ENCODE results near the gene USP43.
"Not testable (repeated sequence)": the region's sequence is repeated elsewhere in the genome, so short reads cannot be mapped to it uniquely, and the experiment has no call there.

The USP43 gene

DNA sequence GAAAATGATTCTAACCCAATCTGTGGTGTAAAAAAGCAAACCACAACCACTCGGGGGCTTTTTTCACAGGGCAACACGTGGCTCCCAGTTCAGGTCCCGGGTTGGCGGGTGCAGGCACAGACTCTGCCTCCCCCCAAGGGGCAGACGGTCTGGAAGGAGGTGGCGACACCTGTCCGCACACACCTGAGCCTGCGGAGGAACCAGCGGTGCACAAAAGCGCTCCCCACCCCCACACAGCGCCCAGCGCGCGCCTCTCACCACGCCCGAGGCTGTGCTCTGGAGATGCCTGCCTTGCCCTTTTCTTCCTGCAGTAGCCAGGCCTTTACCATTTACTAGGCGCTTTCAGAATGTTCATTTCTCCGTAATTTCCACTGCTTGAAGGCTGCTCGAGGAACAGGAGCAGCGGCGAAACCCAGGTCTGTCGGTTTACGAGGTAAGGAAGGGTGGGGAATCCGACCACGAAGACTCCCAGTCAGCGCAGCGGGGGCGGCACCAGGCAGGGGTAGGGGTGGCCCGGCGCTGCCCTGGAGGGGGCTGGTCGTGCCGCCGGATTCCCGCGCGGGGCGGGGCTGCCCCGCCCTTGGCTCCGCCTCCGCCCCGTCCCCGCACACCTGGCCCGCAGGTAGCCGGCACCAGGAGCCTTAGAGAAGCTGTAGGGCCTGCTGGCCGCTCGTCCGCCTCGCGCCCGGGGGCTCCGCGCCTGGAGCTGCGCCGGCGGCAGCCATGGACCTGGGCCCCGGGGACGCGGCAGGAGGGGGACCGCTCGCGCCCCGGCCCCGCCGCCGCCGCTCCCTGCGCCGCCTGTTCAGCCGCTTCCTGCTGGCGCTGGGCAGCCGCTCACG is at the start of gene USP43:
USP43 (plus strand) TSS at position 608 of the 842 bp plus-strand sequence; CDS start at position 724, 116 bp downstream.
- no peak for DNase-seq (ENCODE audit: low read depth)

DNA sequence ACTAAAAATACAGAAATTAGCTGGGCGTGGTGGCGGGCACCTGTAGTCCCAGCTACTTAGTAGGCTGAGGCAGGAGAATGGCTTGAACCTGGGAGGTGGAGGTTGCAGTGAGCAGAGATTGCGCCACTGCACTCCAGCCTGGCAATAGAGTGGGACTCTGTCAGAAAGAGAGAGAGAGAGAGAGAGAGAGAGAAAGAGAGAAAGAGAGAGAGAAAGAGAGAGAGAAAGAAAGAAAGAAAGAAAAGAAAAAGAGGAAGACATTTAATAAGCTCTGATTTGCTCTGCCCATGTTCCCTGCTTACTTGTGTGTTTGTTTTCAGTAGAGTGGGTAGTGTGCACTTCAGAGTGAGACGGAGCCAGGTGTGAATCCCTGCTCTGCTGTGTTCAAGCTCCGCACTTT is 47.7 kb upstream of the USP43 start:
- not testable (repeated sequence) for DNase-seq (ENCODE audit: low read depth)

- no peak for DNase-seq (ENCODE audit: low read depth)
Measured at GRCh38 chr17:9598661-9599060, 46.7 kb upstream of the USP43 start.

GRCh38 chr17:9604583-9604982 is 40.7 kb upstream of the USP43 start:
- not testable (repeated sequence) for DNase-seq (ENCODE audit: low read depth)

GRCh38 chr17:9606453-9606852 is 38.9 kb upstream of the USP43 start:
- DNase-seq (ENCODE audit: low read depth) = no peak

DNA sequence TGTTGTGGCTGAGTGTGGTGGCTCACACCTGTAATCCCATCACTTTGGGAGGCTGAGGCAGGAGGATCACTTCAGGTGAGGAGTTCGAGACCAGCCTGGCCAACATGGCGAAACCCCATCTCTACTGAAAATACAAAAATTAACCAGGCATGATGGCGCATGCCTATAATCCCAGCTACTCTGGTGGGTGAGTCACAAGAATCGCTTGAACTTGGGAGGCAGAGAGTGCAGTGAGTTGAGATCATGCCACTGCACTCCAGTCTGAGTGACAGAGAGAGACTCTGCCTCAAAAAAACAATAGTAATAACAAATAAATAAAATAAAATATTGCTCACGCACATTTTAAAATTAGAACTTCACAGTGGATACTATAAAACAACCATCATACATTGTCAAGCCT is 38.3 kb upstream of the USP43 start:
- not testable (repeated sequence) for DNase-seq (ENCODE audit: low read depth)

- DNase-seq (ENCODE audit: low read depth) = no peak
Measured at GRCh38 chr17:9611557-9611956, 33.8 kb upstream of the USP43 start.

- DNase-seq (ENCODE audit: low read depth) = no peak
Measured at GRCh38 chr17:9612006-9612405, 33.3 kb upstream of the USP43 start.

- DNase-seq (ENCODE audit: low read depth) = no peak
Measured at GRCh38 chr17:9615486-9615885, 29.8 kb upstream of the USP43 start.

GRCh38 chr17:9622961-9623360 is 22.4 kb upstream of the USP43 start:
- no peak for DNase-seq (ENCODE audit: low read depth)

GRCh38 chr17:9628509-9628908 is 16.8 kb upstream of the USP43 start:
- no peak for DNase-seq (ENCODE audit: low read depth)

- no peak for DNase-seq (ENCODE audit: low read depth)
Measured at GRCh38 chr17:9632741-9633140, 12.6 kb upstream of the USP43 start.

DNA sequence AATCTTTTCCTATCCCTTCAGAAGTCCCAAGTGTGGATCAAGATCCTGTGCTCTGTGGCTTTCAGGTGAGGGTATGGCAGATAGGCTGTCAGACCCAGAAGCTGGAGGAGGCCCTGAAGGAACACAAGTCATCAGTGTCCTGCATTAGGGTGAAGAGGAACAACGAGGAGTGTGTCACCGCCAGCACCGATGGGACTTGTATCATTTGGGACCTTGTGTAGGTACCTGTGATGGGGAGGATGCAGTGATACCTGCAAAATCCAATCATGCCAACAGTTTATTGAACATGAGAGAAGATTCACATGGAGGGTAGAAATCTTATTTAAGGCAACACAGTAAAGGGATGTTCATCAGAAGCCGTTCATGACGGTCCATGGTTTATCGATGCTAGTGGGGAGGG is 10.0 kb upstream of the USP43 start:
- DNase-seq (ENCODE audit: low read depth) = no peak

- no peak for DNase-seq (ENCODE audit: low read depth)
Measured at GRCh38 chr17:9636501-9636900, 8.8 kb upstream of the USP43 start.

DNA sequence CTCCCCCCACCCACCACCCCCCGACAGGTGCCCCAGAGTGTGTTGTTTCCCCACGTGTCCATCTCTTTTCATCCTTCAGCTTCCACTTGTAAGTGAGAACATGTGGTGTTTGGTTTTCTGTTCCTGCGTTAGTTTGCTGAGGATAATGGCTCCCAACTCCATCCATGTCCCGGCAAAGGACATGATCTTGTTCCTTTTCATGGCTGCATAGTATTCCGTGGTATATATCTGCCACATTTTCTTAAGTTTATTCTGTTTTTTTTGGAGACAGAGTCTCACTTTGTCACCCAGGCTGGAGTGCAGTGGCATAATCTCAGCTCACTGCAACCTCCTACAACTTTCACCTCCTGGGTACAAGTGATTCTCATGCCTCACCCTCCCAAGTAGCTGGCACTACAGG is 4.9 kb upstream of the USP43 start:
- not testable (repeated sequence) for DNase-seq (ENCODE audit: low read depth)

GRCh38 chr17:9643611-9644010 is 1.7 kb upstream of the USP43 start:
- DNase-seq (ENCODE audit: low read depth) = no peak

- no peak for DNase-seq (ENCODE audit: low read depth)
Measured at GRCh38 chr17:9645851-9646545, 681 bp downstream of the USP43 start.

DNA sequence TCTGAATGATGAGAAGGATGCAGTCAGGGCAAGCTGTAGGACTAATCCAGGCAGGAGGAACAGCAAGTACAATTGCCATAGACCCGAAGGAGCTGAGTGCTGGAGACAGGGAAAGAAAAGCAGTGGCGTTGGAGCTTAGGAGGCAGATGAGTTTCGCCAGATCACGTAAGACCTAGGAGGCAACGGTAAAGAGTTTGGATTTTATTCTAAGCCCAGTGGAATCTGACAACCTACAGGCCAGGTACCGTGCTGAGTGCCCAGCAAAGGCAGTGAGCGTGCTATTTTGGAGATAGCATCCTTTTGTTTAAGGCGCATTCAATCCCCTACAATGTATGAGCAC is 1.2 kb downstream of the USP43 start:
- DNase-seq (ENCODE audit: low read depth) = no peak

DNA sequence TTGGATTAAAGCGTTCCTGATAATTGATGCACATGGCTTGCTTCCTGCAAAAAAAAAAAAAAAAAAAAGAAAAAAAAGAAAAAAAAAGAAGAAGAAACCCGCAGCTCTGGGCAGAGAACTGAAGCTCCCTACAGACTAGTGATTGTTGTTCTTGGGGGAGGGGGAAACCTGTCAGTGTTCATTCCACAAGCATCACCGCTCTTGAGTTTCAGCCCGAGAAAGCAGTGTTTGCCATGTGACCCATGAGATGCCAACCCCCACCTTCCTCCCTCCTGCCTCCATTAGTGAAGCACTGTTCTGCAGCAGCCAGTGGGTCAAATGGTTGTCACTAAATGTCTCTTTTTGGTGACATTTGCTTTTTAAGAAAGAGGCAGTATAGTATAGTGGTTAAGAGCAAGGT is 1.7 kb downstream of the USP43 start:
- no peak for DNase-seq (ENCODE audit: low read depth)

GRCh38 chr17:9648521-9649110 is 3.3 kb downstream of the USP43 start:
- DNase-seq (ENCODE audit: low read depth) = no peak

GRCh38 chr17:9658593-9659211 is 13.4 kb downstream of the USP43 start:
- DNase-seq (ENCODE audit: low read depth) = no peak

- no peak for DNase-seq (ENCODE audit: low read depth)
Measured at GRCh38 chr17:9661027-9661426, 15.7 kb downstream of the USP43 start.

- not testable (repeated sequence) for DNase-seq (ENCODE audit: low read depth)
Measured at GRCh38 chr17:9663511-9663910, 18.2 kb downstream of the USP43 start.

Measured in activated T-cell treated with anti-CD3 and anti-CD28 coated beads for 1 hour (primary cell).